Testis (tissue), 2 donors: ENCODE data around the gene WNK2.

Source experiments
- POLR2A ChIP-seq: fragments of 450-650 bp; IDR thresholded peaks from one replicate; pipeline ENCODE4 v1.6.1; 2017; ENCODE audit warnings: antibody characterized with exemption, mild to moderate bottlenecking, moderate library complexity
- TF ChIP-seq, protein P1 (sequence below), 3 experiments: fragments of 450-650 bp in 2 of 3; fragments of 200-600 bp in 1 of 3; sonication (generic) in 1 of 3; IDR thresholded peaks; one replicate each; pipeline ENCODE4 v1.5.1; 2016 to 2019; ENCODE audit warnings: antibody characterized with exemption in 3 of 3, mild to moderate bottlenecking in 2 of 3, moderate library complexity in 1 of 3

DNA sequence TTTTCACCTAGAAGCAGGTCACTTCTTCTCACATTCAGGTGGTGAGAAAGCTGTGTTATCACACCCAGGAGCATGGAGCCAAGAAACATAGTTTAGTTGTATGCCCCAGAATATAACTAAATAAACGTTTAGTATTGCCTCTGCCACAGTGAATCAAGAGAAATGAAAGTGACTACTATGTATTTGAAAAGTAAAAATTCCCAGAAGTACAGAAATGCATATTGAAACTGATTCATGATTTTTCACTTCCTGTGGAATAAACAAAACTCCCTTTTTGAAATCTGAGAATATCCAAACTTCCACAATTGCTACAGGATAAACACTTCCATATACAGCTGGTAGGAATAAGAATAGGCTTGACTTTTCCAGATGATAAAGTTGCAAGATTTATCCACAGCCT lies 34.6 kb upstream of the WNK2 start:
- TF ChIP-seq, protein P1, sequence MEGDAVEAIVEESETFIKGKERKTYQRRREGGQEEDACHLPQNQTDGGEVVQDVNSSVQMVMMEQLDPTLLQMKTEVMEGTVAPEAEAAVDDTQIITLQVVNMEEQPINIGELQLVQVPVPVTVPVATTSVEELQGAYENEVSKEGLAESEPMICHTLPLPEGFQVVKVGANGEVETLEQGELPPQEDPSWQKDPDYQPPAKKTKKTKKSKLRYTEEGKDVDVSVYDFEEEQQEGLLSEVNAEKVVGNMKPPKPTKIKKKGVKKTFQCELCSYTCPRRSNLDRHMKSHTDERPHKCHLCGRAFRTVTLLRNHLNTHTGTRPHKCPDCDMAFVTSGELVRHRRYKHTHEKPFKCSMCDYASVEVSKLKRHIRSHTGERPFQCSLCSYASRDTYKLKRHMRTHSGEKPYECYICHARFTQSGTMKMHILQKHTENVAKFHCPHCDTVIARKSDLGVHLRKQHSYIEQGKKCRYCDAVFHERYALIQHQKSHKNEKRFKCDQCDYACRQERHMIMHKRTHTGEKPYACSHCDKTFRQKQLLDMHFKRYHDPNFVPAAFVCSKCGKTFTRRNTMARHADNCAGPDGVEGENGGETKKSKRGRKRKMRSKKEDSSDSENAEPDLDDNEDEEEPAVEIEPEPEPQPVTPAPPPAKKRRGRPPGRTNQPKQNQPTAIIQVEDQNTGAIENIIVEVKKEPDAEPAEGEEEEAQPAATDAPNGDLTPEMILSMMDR (IDR thresholded peaks at IDR 0.05), result no peak
- no peak for TF ChIP-seq POLR2A
